ENCODE measurements around the gene ABCA7.

ABCA7 gene

GRCh38 chr19:1066748-1067340, 26.9 kb downstream of the ABCA7 start, which contains the start of gene ARHGAP45:
TSS of gene ARHGAP45 (plus strand) at chr19:1067167. CDS start at chr19:1067406, 239 bp downstream.
- no peak for TF ChIP-seq CTCF (IDR thresholded peaks at IDR 0.05; ENCODE audit: insufficient read depth, low read depth, low read length, missing control alignments)
- H3K4me3 ChIP-seq (ENCODE audit: low read length): no peak within 1 kb of the TSS
- DNase-seq (ENCODE audit: low read depth): no peak

GRCh38 chr19:1067341-1067957, 27.5 kb downstream of the ABCA7 start:
- TF ChIP-seq CTCF (IDR thresholded peaks at IDR 0.05; ENCODE audit: insufficient read depth, low read depth, low read length, missing control alignments): no peak
- no peak for DNase-seq (ENCODE audit: low read depth)
- H3K4me3 ChIP-seq (ENCODE audit: low read length): no peak overlapping the region

GRCh38 chr19:1068009-1069001, 28.4 kb downstream of the ABCA7 start:
- DNase-seq (ENCODE audit: low read depth): no peak
- no peak for TF ChIP-seq CTCF (IDR thresholded peaks at IDR 0.05; ENCODE audit: insufficient read depth, low read depth, low read length, missing control alignments)
- no peak overlapping the region for H3K4me3 ChIP-seq (ENCODE audit: low read length)

GRCh38 chr19:1069009-1069779, 29.3 kb downstream of the ABCA7 start:
- H3K4me3 ChIP-seq (ENCODE audit: low read length): no peak overlapping the region
- DNase-seq (ENCODE audit: low read depth): no peak
- TF ChIP-seq CTCF (IDR thresholded peaks at IDR 0.05; ENCODE audit: insufficient read depth, low read depth, low read length, missing control alignments): no peak

GRCh38 chr19:1070576-1070930, 30.6 kb downstream of the ABCA7 start:
- DNase-seq (ENCODE audit: low read depth): no peak
- H3K4me3 ChIP-seq (ENCODE audit: low read length): no peak overlapping the region
- TF ChIP-seq CTCF (IDR thresholded peaks at IDR 0.05; ENCODE audit: insufficient read depth, low read depth, low read length, missing control alignments): peak; percentile 13

- no peak for DNase-seq (ENCODE audit: low read depth)
- TF ChIP-seq CTCF (IDR thresholded peaks at IDR 0.05; ENCODE audit: insufficient read depth, low read depth, low read length, missing control alignments): no peak
- no peak overlapping the region for H3K4me3 ChIP-seq (ENCODE audit: low read length)
These were observed 31.3 kb downstream of the ABCA7 start for GRCh38 chr19:1070931-1071791.
